PFSK-1 (cell line): Measurements from ENCODE around the gene SMYD4.

Experiments used
- REST ChIP-seq, 2 experiments: IDR thresholded peaks; 2 replicates each; pipeline versions ENCODE4 v1.6.1 to v1.8.0; 2011 to 2012; ENCODE audit warnings: low read depth in 2 of 2, low read length in 2 of 2, control low read depth in 1 of 2, inconsistent platforms in 1 of 2, mild to moderate bottlenecking in 1 of 2, moderate library complexity in 1 of 2; ENCODE audit not compliant: insufficient read depth in 1 of 2
- TAF1 ChIP-seq: IDR thresholded peaks from 2 replicates; pipeline ENCODE4 v1.6.1; 2012; ENCODE audit warnings: low read length, control low read depth, borderline replicate concordance; ENCODE audit not compliant: insufficient read depth

GRCh38 chr17:1754430-1755112, 75.1 kb downstream of the SMYD4 start:
- TF ChIP-seq REST (IDR thresholded peaks at IDR 0.05; ENCODE audit: insufficient read depth in 1 of 2, low read depth in 2 of 2, low read length in 2 of 2) = no peak
- TF ChIP-seq TAF1 = no peak
